Testis (tissue), 2 donors: Measurements from ENCODE around the gene TIMM17B.

ENCODE experiments used
- POLR2A ChIP-seq: fragments of 450-650 bp; IDR thresholded peaks from one replicate; pipeline ENCODE4 v1.6.1; 2017; ENCODE audit warnings: antibody characterized with exemption, mild to moderate bottlenecking, moderate library complexity
- TF ChIP-seq, protein P1 (sequence below), 3 experiments: fragments of 450-650 bp in 2 of 3; fragments of 200-600 bp in 1 of 3; sonication (generic) in 1 of 3; IDR thresholded peaks; one replicate each; pipeline ENCODE4 v1.5.1; 2016 to 2019; ENCODE audit warnings: antibody characterized with exemption in 3 of 3, mild to moderate bottlenecking in 2 of 3, moderate library complexity in 1 of 3

DNA sequence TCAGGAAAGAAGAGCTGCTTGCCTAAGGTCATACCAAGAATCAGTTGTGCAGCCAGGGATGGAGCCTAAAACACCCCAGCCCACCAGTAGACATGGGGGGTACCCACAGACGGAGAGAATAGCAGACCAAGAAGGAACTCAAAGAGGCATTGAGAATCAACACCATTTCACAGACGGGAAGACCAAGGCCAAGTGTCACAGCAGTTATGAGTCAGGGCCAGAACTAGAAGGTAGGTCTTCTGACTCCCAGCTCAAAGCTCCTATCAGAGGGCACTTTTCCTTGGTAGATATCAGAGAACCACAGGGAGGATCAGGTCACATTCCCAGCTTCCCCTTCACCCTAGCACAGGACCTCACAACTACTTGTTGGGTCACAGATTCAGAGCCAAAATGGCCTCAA is 45.3 kb upstream of the TIMM17B start:
- no peak for TF ChIP-seq POLR2A
- TF ChIP-seq, protein P1, sequence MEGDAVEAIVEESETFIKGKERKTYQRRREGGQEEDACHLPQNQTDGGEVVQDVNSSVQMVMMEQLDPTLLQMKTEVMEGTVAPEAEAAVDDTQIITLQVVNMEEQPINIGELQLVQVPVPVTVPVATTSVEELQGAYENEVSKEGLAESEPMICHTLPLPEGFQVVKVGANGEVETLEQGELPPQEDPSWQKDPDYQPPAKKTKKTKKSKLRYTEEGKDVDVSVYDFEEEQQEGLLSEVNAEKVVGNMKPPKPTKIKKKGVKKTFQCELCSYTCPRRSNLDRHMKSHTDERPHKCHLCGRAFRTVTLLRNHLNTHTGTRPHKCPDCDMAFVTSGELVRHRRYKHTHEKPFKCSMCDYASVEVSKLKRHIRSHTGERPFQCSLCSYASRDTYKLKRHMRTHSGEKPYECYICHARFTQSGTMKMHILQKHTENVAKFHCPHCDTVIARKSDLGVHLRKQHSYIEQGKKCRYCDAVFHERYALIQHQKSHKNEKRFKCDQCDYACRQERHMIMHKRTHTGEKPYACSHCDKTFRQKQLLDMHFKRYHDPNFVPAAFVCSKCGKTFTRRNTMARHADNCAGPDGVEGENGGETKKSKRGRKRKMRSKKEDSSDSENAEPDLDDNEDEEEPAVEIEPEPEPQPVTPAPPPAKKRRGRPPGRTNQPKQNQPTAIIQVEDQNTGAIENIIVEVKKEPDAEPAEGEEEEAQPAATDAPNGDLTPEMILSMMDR (IDR thresholded peaks at IDR 0.05): no peak
